Liver (tissue), 9 donors: ENCODE results near the gene SHISAL1. TPM values are rescaled to one million over a fixed set of nuclear protein-coding genes. Genes with fewer than 3 reads are reported as not detected.

Experiments
- DNase-seq: peaks from one replicate; pipeline ENCODE4 v3.0.0-alpha.2; 2017; ENCODE audit warnings: low spot score
- H3K27ac ChIP-seq, 2 donors: one replicate each; pipeline ENCODE4 v1.7.0; 2013; ENCODE audit warnings: inconsistent platforms in 2 of 2, low read length in 2 of 2, control low read depth in 1 of 2, low read depth in 1 of 2, mild to moderate bottlenecking in 1 of 2
- H3K27me3 ChIP-seq, 4 donors: one replicate each; pipeline versions ENCODE4 v1.6.1 to v1.7.0; 2013; ENCODE audit warnings: low read length in 3 of 4, inconsistent platforms in 1 of 4, mild to moderate bottlenecking in 1 of 4, moderate library complexity in 1 of 4; ENCODE audit not compliant: control insufficient read depth in 4 of 4, insufficient read depth in 4 of 4
- H3K36me3 ChIP-seq, 4 donors: one replicate each; pipeline versions ENCODE4 v1.6.1 to v1.7.0; 2013; ENCODE audit warnings: low read length in 3 of 4, mild to moderate bottlenecking in 3 of 4, low read depth in 1 of 4, moderate library complexity in 1 of 4; ENCODE audit not compliant: control insufficient read depth in 4 of 4, insufficient read depth in 3 of 4
- H3K4me1 ChIP-seq, 4 donors: one replicate each; pipeline versions ENCODE4 v1.6.1 to v1.7.0; 2013; ENCODE audit warnings: low read length in 3 of 4, mild to moderate bottlenecking in 3 of 4, moderate library complexity in 1 of 4; ENCODE audit not compliant: control insufficient read depth in 4 of 4, insufficient read depth in 4 of 4
- H3K4me3 ChIP-seq, 3 donors: one replicate each; pipeline versions ENCODE4 v1.6.1 to v1.7.0; 2013; ENCODE audit warnings: low read length in 3 of 3, control low read depth in 1 of 3, low read depth in 1 of 3, mild to moderate bottlenecking in 1 of 3
- H3K9ac ChIP-seq, 2 donors: one replicate each; pipeline ENCODE4 v1.7.0; 2013; ENCODE audit warnings: low read length in 2 of 2, mild to moderate bottlenecking in 2 of 2, moderate library complexity in 2 of 2, control low read depth in 1 of 2, low read depth in 1 of 2
- H3K9me3 ChIP-seq, 4 donors: one replicate each; pipeline versions ENCODE4 v1.6.1 to v1.7.0; 2013; ENCODE audit warnings: low read length in 3 of 4; ENCODE audit not compliant: control insufficient read depth in 4 of 4
- ATF3 ChIP-seq: IDR thresholded peaks from 2 replicates; pipeline ENCODE4 v1.6.1; 2016; ENCODE audit warnings: antibody characterized with exemption
- CTCF ChIP-seq: fragments of 150-350 bp; IDR thresholded peaks from 2 replicates; pipeline ENCODE4 v1.5.1; 2017; ENCODE audit warnings: improper control_type of control experiment, low read depth, low read length; ENCODE audit not compliant: missing input control
- EGR1 ChIP-seq, 2 donors: IDR thresholded peaks; 2 replicates each; pipeline ENCODE4 v1.6.1; 2016 to 2018; ENCODE audit warnings: antibody characterized with exemption in 2 of 2, low read depth in 2 of 2
- FOXA1 ChIP-seq: IDR thresholded peaks from 2 replicates; pipeline ENCODE4 v1.6.1; 2016; ENCODE audit warnings: antibody characterized with exemption
- FOXA2 ChIP-seq: IDR thresholded peaks from 2 replicates; pipeline ENCODE4 v1.6.1; 2016; ENCODE audit warnings: antibody characterized with exemption
- GABPA ChIP-seq, 2 donors: IDR thresholded peaks in 1 of 2; conservative IDR thresholded peaks in 1 of 2; 2 replicates each; pipeline ENCODE4 v1.6.1; 2016; ENCODE audit warnings: antibody characterized with exemption in 2 of 2, mild to moderate bottlenecking in 1 of 2, moderate library complexity in 1 of 2
- HNF4A ChIP-seq, 2 donors: conservative IDR thresholded peaks; 2 replicates each; pipeline ENCODE4 v1.6.1; 2016; ENCODE audit warnings: antibody characterized with exemption in 2 of 2, mild to moderate bottlenecking in 2 of 2
- HNF4G ChIP-seq: IDR thresholded peaks from 2 replicates; pipeline ENCODE4 v1.6.1; 2016; ENCODE audit warnings: antibody characterized with exemption
- JUND ChIP-seq, 2 donors: IDR thresholded peaks; 2 replicates each; pipeline ENCODE4 v1.6.1; 2016; ENCODE audit warnings: antibody characterized with exemption in 2 of 2
- MAX ChIP-seq: IDR thresholded peaks from 2 replicates; pipeline ENCODE4 v1.6.1; 2016; ENCODE audit warnings: antibody characterized with exemption
- NR2F2 ChIP-seq: IDR thresholded peaks from 2 replicates; pipeline ENCODE4 v1.6.1; 2016; ENCODE audit warnings: antibody characterized with exemption
- RAD21 ChIP-seq, 2 donors: IDR thresholded peaks; 2 replicates each; pipeline ENCODE4 v1.6.1; 2016; ENCODE audit warnings: antibody characterized with exemption in 2 of 2, mild to moderate bottlenecking in 2 of 2
- REST ChIP-seq: IDR thresholded peaks from 2 replicates; pipeline ENCODE4 v1.6.1; 2016; ENCODE audit warnings: antibody characterized with exemption, mild to moderate bottlenecking
- RXRA ChIP-seq, 2 donors: IDR thresholded peaks; 2 replicates each; pipeline ENCODE4 v1.6.1; 2017 to 2018; ENCODE audit warnings: antibody characterized with exemption in 2 of 2, mild to moderate bottlenecking in 1 of 2
- SP1 ChIP-seq: IDR thresholded peaks from 2 replicates; pipeline ENCODE4 v1.6.1; 2018; ENCODE audit warnings: antibody characterized with exemption, mild to moderate bottlenecking
- TAF1 ChIP-seq: conservative IDR thresholded peaks from 2 replicates; pipeline ENCODE4 v1.6.1; 2016; ENCODE audit warnings: antibody characterized with exemption, mild to moderate bottlenecking
- YY1 ChIP-seq: IDR thresholded peaks from 2 replicates; pipeline ENCODE4 v1.6.1; 2016; ENCODE audit warnings: antibody characterized with exemption, mild to moderate bottlenecking
- WGBS: extraction: QIAGEN DNeasy Blood & Tissue Kit; methylation state at CpG from one replicate; pipeline ENCODE4 v1.1.7; 2013; 5-methylcytosine and 5-hydroxymethylcytosine counted together
- polyA plus RNA-seq, 2 donors: library from polyadenylated mRNA; stranded (reverse) in 1 of 2; unstranded in 1 of 2; fragments of 200-250 nt in 1 of 2; fragments of >200 nt in 1 of 2; fragmentation: Nextera tagmentation in 1 of 2; extraction: Ambion mirVana in 1 of 2; gene quantifications; one replicate each; pipeline versions ENCODE4 v1.2.1 to v1.2.3, GENCODE V29; 2013 to 2015
- total RNA-seq, 2 donors: library from RNA; depleted of rRNA; stranded (reverse); fragments of >200 nt; gene quantifications; one replicate each; pipeline ENCODE4 v1.2.3, GENCODE V29; 2014
- donor health status: healthy.
- donor health status: healthy.
- donor health status: healthy.
- donor health status: healthy.
- donor health status: healthy.

The SHISAL1 gene
- total and polyA plus RNA-seq, 4 donors = 0.07 to 0.17 (median 0.13) TPM

GRCh38 chr22:44309137-44309536 is 3.6 kb downstream of the SHISAL1 start (continued):
- TF ChIP-seq CTCF = no peak
- no peak for TF ChIP-seq YY1
- TF ChIP-seq HNF4A (conservative IDR thresholded peaks at IDR 0.05) = no peak
- no peak for TF ChIP-seq EGR1 (IDR thresholded peaks at IDR 0.05; ENCODE audit: low read depth in 2 of 2)
- TF ChIP-seq GABPA (IDR thresholded peaks at IDR 0.05 in 1 of 2, conservative IDR thresholded peaks at IDR 0.05 in 1 of 2) = no peak

- Histone ChIP-seq H3K27me3 (no peaks in the 10 kb centered on the region), H3K9me3 (no peaks in the 10 kb centered on the region), H3K36me3 (no peaks in the 10 kb centered on the region), H3K27ac (no peak overlapping the region), H3K4me1 (no peaks in the 10 kb centered on the region), H3K4me3 (no peak overlapping the region), H3K9ac (no peak overlapping the region)
- TF ChIP-seq NR2F2 (no peak), SP1 (no peak), HNF4A (conservative IDR thresholded peaks at IDR 0.05) (no peak), GABPA (IDR thresholded peaks at IDR 0.05 in 1 of 2, conservative IDR thresholded peaks at IDR 0.05 in 1 of 2) (no peak), MAX (no peak)
- 73% methylated on average over 20 of the region's 20 CpGs for WGBS
- DNase-seq = no peak
Observed at GRCh38 chr22:44307509-44308169, 5.1 kb downstream of the SHISAL1 start.

GRCh38 chr22:44305888-44306287 is 6.9 kb downstream of the SHISAL1 start:
- no peak for DNase-seq
- Histone ChIP-seq H3K4me3 (no peak overlapping the region), H3K36me3 (no peaks in the 10 kb centered on the region), H3K9ac (no peak overlapping the region), H3K27me3 (no peaks in the 10 kb centered on the region), H3K27ac (no peak overlapping the region), H3K9me3 (no peaks in the 10 kb centered on the region), H3K4me1 (no peaks in the 10 kb centered on the region)
- 86% methylated on average over 10 of the region's 10 CpGs for WGBS
- TF ChIP-seq RXRA (IDR thresholded peaks at IDR 0.05) (peak in 1 of 2 donors; percentile 76), NR2F2 (peak; percentile 65), RAD21 (IDR thresholded peaks at IDR 0.05) (no peak)

- no peak overlapping the region for H3K4me3 ChIP-seq
- no peak overlapping the region for H3K27ac ChIP-seq
- no peaks in the 10 kb centered on the region for H3K9me3 ChIP-seq
- H3K9ac ChIP-seq = no peak overlapping the region
- no peaks in the 10 kb centered on the region for H3K36me3 ChIP-seq
- WGBS = 82% methylated on average over 13 of the region's 13 CpGs
- TF ChIP-seq REST (no peak), RXRA (IDR thresholded peaks at IDR 0.05) (no peak), RAD21 (IDR thresholded peaks at IDR 0.05) (no peak), FOXA2 (no peak), ATF3 (no peak), TAF1 (no peak), JUND (IDR thresholded peaks at IDR 0.05) (no peak), EGR1 (IDR thresholded peaks at IDR 0.05; ENCODE audit: low read depth in 2 of 2) (no peak), YY1 (no peak), FOXA1 (no peak), HNF4G (no peak)
- H3K27me3 ChIP-seq = no peaks in the 10 kb centered on the region
- DNase-seq = no peak
- H3K4me1 ChIP-seq = no peaks in the 10 kb centered on the region
Observed at GRCh38 chr22:44305455-44305854, 7.3 kb downstream of the SHISAL1 start.
